ENCODE data around the gene FKBP5. TPM values are rescaled to one million over a fixed set of nuclear protein-coding genes. Genes with fewer than 3 reads are reported as not detected.
"Not testable (repeated sequence)": the region's sequence is repeated elsewhere in the genome, so short reads cannot be mapped to it uniquely, and the experiment has no call there.

Gene FKBP5
- total and polyA plus RNA-seq, 8 donors: 68.1 to 209 (median 110) TPM

DNA sequence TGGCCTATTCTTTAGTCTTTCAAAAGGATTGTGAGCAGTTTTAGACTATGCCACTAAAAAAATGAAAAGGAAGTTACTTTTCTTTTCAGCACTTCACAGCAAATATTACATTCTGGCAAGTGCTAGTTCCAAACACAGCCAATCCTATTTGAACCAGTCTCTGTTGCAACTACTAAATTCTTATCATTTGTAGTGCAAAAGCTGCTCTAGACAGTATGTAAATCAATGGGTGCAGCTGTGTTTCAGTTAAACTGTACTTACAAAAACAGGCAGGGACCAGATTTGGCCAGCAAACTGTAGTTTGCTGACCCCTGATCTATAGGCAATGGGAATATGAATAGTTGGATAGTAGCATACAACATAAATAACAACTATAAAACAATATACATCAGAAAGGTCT lies 107.9 kb downstream of the FKBP5 start:
- intact Hi-C loops (cut with DNase I; ENCODE audit: low total_unique reads): loop anchor here (5.0 kb wide), 1 partner anchor 156 kb away; the partner anchor contains the start of gene ARMC12
- Histone ChIP-seq H3K4me1 (peaks cover 14 to 33% (median 22%) of the 10 kb centered on the region in 4 donors), H3K27ac (no peak overlapping the region), H3K27me3 (no peaks in the 10 kb centered on the region), H3K9me3 (no peaks in the 10 kb centered on the region), H3K4me3 (no peak overlapping the region), H3K36me3 (peaks cover 56 to 92% (median 86%) of the 10 kb centered on the region in 4 donors)
- TF ChIP-seq EP300 (IDR thresholded peaks at IDR 0.05): no peak
- TF ChIP-seq POLR2AphosphoS5 (IDR thresholded peaks at IDR 0.05): no peak
- TF ChIP-seq, protein P1, sequence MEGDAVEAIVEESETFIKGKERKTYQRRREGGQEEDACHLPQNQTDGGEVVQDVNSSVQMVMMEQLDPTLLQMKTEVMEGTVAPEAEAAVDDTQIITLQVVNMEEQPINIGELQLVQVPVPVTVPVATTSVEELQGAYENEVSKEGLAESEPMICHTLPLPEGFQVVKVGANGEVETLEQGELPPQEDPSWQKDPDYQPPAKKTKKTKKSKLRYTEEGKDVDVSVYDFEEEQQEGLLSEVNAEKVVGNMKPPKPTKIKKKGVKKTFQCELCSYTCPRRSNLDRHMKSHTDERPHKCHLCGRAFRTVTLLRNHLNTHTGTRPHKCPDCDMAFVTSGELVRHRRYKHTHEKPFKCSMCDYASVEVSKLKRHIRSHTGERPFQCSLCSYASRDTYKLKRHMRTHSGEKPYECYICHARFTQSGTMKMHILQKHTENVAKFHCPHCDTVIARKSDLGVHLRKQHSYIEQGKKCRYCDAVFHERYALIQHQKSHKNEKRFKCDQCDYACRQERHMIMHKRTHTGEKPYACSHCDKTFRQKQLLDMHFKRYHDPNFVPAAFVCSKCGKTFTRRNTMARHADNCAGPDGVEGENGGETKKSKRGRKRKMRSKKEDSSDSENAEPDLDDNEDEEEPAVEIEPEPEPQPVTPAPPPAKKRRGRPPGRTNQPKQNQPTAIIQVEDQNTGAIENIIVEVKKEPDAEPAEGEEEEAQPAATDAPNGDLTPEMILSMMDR (IDR thresholded peaks at IDR 0.05): no peak
- no peak for TF ChIP-seq POLR2A (IDR thresholded peaks at IDR 0.05)
- DNase-seq: no peak

DNA sequence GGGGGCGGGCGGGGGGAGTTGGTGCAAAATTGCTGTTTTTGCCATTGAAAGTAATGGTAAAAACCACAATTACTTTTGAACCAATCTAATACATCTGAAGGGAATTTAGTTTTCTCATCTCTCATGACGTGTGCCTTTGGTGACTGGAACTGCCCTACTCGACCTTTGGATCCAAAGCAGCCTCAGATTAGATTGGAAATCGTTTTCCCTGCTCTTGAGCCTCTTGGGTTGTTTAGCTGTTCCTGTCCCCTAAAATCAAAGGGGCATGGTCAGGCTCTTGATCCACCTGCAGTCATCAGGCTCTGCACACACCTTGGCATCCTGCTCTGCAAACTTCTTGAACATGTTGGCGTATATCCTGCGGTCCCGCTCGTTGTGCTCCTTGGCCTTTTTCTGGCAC lies 112.0 kb downstream of the FKBP5 start:
- no peak for DNase-seq
- WGBS, 5 donors: 66 to 84% (median 79%) methylated on average over 7 to 9 of the region's 9 CpGs
- H3K27me3 ChIP-seq: no peaks in the 10 kb centered on the region
- no peak for TF ChIP-seq POLR2AphosphoS5 (IDR thresholded peaks at IDR 0.05)
- TF ChIP-seq, protein P1 (IDR thresholded peaks at IDR 0.05): no peak
- TF ChIP-seq EP300 (IDR thresholded peaks at IDR 0.05): no peak
- no peak for TF ChIP-seq POLR2A (IDR thresholded peaks at IDR 0.05)
- H3K36me3 ChIP-seq: peaks cover 68 to 100% (median 100%) of the 10 kb centered on the region in 4 donors
- H3K4me3 ChIP-seq: no peak overlapping the region
- no peaks in the 10 kb centered on the region for H3K4me1 ChIP-seq
- H3K9me3 ChIP-seq: no peaks in the 10 kb centered on the region
- no peak overlapping the region for H3K27ac ChIP-seq
- intact Hi-C loops (cut with DNase I; ENCODE audit: low total_unique reads): loop anchor here (10.0 kb wide), 1 partner anchor 52 kb away; no protein-coding TSS in a partner anchor

DNA sequence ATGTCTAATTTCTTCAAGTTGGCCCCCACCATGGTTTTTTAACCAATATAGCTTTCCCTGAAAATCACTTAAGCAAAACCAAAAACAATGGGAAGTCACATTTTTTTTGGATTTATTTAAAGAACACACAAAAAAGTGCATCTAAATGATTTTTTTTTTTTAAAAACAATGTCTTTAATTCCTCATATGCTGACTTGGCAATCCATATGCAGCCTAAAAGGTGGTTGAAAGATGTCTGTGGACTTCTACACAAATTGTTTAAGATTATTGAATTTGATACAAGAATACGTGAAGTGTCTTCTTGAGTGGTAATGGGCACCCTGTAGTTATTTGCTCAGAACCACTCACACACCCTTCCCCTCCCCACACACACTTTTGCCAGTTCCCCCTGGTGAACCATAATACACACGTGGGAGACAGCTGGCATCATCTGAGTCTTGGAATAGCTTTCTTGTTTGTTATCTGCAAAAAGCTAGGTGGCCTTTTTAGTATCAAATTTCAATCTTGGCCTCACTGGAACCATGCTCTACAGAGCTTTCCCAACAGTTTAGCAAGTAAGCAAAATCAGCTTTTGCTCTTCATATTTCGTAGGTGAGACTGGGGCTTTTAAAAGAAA lies 115.1 kb downstream of the FKBP5 start:
- 65 to 77% (median 68%) methylated on average over 3 of the region's 3 CpGs for WGBS, 5 donors
- Histone ChIP-seq H3K9me3 (no peaks in the 10 kb centered on the region), H3K27me3 (no peaks in the 10 kb centered on the region), H3K27ac (no peak overlapping the region), H3K36me3 (peaks cover 53 to 79% (median 77%) of the 10 kb centered on the region in 4 donors), H3K4me1 (no peaks in the 10 kb centered on the region), H3K4me3 (no peak overlapping the region)
- intact Hi-C loops (cut with DNase I; ENCODE audit: low total_unique reads): loop anchor here (10.0 kb wide), 1 partner anchor 49 kb away; no protein-coding TSS in a partner anchor
- TF ChIP-seq POLR2A (IDR thresholded peaks at IDR 0.05) (no peak), POLR2AphosphoS5 (IDR thresholded peaks at IDR 0.05) (no peak), EP300 (IDR thresholded peaks at IDR 0.05) (no peak)
- TF ChIP-seq, protein P1 (IDR thresholded peaks at IDR 0.05): no peak
- no peak for DNase-seq

DNA sequence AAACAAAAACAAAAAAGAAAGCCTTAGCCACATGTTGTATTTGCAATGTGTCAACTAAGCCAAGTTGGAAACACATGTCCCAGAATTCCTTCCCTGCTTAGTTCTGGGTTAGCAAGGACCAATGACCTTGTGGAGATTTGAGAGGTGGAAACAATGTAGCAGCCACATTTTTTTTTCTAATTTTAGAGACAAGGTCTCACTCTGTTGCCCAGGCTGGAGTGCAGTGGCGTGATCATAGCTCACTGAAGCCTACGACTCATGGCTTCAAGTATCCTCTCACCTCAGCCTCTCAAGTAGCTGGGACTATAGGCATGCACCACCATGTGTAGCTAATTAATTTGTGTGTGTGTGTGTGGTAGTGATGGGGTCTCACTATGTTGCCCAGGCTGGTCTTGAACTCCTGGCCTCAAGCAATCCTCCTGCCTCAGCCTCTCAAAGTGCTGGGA lies 117.8 kb downstream of the FKBP5 start:
- not testable (repeated sequence) for H3K4me3 ChIP-seq, DNase-seq, H3K27ac ChIP-seq, H3K4me1 ChIP-seq, H3K27me3 ChIP-seq, H3K9me3 ChIP-seq
- intact Hi-C loops (cut with DNase I; ENCODE audit: low total_unique reads): loop anchor here (10.0 kb wide), 1 partner anchor 46 kb away; no protein-coding TSS in a partner anchor
- H3K36me3 ChIP-seq: peaks cover 32 to 52% (median 50%) of the 10 kb centered on the region in 4 donors
- WGBS, 5 donors: 92 to 100% (median 97%) methylated on average over 2 of the region's 2 CpGs
- TF ChIP-seq POLR2AphosphoS5 (IDR thresholded peaks at IDR 0.05): peak in 1 of 3 donors; percentile 3

DNA sequence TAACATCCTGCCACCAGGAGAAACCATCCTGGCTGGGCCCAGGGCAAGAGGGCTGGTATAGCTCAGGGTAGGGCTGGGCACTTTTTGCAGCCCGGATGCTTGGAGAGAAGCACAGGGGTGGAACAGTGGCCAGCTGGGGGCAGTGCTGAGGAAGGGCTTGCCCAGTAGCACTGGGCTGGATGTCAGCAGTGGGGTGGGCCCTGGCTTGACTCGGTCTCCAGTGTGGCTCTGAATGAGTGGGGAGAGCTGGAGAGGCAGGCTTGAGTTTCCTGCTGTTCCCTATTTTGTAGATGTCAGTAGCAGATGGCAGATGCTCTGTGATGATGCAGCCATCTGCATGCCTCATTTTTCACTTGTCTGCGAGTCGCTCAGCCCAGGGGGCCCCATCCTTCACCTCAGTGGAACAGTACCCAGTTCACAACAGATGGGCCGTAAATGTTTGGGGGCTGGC lies 119.7 kb downstream of the FKBP5 start:
- TF ChIP-seq EP300 (IDR thresholded peaks at IDR 0.05) (no peak), POLR2A (IDR thresholded peaks at IDR 0.05) (no peak), POLR2AphosphoS5 (IDR thresholded peaks at IDR 0.05) (peak in 2 of 3 donors; percentile 31 to 35)
- TF ChIP-seq, protein P1 (IDR thresholded peaks at IDR 0.05): peak in 5 of 7 experiments; percentile 9 to 36 (median 13)
- no peaks in the 10 kb centered on the region for H3K4me1 ChIP-seq
- H3K27me3 ChIP-seq: peaks cover 0 to 5% (median 0%) of the 10 kb centered on the region in 3 donors
- peaks cover 13 to 33% (median 31%) of the 10 kb centered on the region in 4 donors for H3K36me3 ChIP-seq
- intact Hi-C loops (cut with DNase I; ENCODE audit: low total_unique reads): no loop called here
- H3K4me3 ChIP-seq: no peak overlapping the region
- 70 to 82% (median 77%) methylated on average over 4 to 5 of the region's 5 CpGs for WGBS, 5 donors
- H3K27ac ChIP-seq: no peak overlapping the region
- DNase-seq: peak; percentile 21 to 47
- H3K9me3 ChIP-seq: no peaks in the 10 kb centered on the region

Data from stomach (tissue), 9 donors.